Calu3 (cell line): ENCODE results near the gene P3H4. TPM values are rescaled to one million over a fixed set of nuclear protein-coding genes. Genes with fewer than 3 reads are reported as not detected.
A peak's percentile ranks its signal among the peaks of the same experiment; 100 is the strongest.

ENCODE experiments used
- BruUV-seq: library from RNA; stranded (reverse); fragments of 400-500 nt; replicated peaks from 2 replicates; lab custom pipeline; 2021; lab: Mats Ljungman, UMichigan
- CTCF ChIA-PET: fragments of 300-600 bp; sonication (Branson Sonifier 250); formaldehyde crosslinking; loops from one replicate; lab custom pipeline; 2022; ENCODE audit warnings: antibody characterized with exemption; lab: Charles Lee
- DNase-seq: peaks from one replicate; pipeline ENCODE4 v3.0.0; 2022
- H3K27ac Mint-ChIP-seq: one replicate; pipeline ENCODE4 v1.8.0; 2022; ENCODE audit warnings: mixed read lengths; ENCODE audit not compliant: unreplicated experiment
- H3K27me3 Mint-ChIP-seq: one replicate; pipeline ENCODE4 v1.8.0; 2022; ENCODE audit warnings: mixed read lengths; ENCODE audit not compliant: unreplicated experiment
- H3K36me3 Mint-ChIP-seq: one replicate; pipeline ENCODE4 v1.8.0; 2022; ENCODE audit warnings: mild to moderate bottlenecking, moderate library complexity, mixed read lengths; ENCODE audit not compliant: insufficient read depth, unreplicated experiment
- H3K4me1 Mint-ChIP-seq: one replicate; pipeline ENCODE4 v1.8.0; 2022; ENCODE audit warnings: mild to moderate bottlenecking, low read depth, mixed read lengths; ENCODE audit not compliant: unreplicated experiment
- H3K4me3 Mint-ChIP-seq: one replicate; pipeline ENCODE4 v1.8.0; 2022; ENCODE audit warnings: mild to moderate bottlenecking, low read depth, moderate library complexity, mixed read lengths; ENCODE audit not compliant: unreplicated experiment
- H3K9me3 Mint-ChIP-seq: one replicate; pipeline ENCODE4 v1.8.0; 2022; ENCODE audit warnings: low read depth, mixed read lengths; ENCODE audit not compliant: unreplicated experiment
- CTCF ChIP-seq: fragments of 200-600 bp; IDR thresholded peaks from one replicate; pipeline ENCODE4 v1.8.0; 2022; ENCODE audit warnings: antibody characterized with exemption; ENCODE audit not compliant: unreplicated experiment
- intact Hi-C: fragments of 100-400 bp; cut with micrococcal nuclease; formaldehyde crosslinking; loops from one replicate; pipeline ENCODE4 v1.10.0; 2022; ENCODE audit not compliant: unreplicated experiment
- total RNA-seq: library from RNA; stranded (reverse); gene quantifications from 2 replicates; pipeline ENCODE4 v1.2.3, GENCODE V29; 2022

P3H4 gene
- total RNA-seq, 1 experiment from 2014 or later: 19.9 TPM

- no TSS peak for BruUV-seq
- peaks cover 38% of the 10 kb centered on the region for H3K36me3 Mint-ChIP-seq
- no peak overlapping the region for H3K4me3 Mint-ChIP-seq
- H3K4me1 Mint-ChIP-seq: peaks cover 27% of the 10 kb centered on the region
- no peak for DNase-seq
- CTCF ChIA-PET: no interaction called here
- H3K9me3 Mint-ChIP-seq: no peaks in the 10 kb centered on the region
- H3K27me3 Mint-ChIP-seq: peaks cover 18% of the 10 kb centered on the region
- TF ChIP-seq CTCF: no peak
- H3K27ac Mint-ChIP-seq: no peak overlapping the region
- intact Hi-C loops: no loop called here
Observed at GRCh38 chr17:41814195-41814594, 2.4 kb upstream of the P3H4 start.

- H3K27ac Mint-ChIP-seq: no peak overlapping the region
- BruUV-seq: no TSS peak
- CTCF ChIA-PET: no interaction called here
- H3K36me3 Mint-ChIP-seq: peaks cover 38% of the 10 kb centered on the region
- H3K27me3 Mint-ChIP-seq: peaks cover 13% of the 10 kb centered on the region
- peaks cover 27% of the 10 kb centered on the region for H3K4me1 Mint-ChIP-seq
- intact Hi-C loops: no loop called here
- no peak for DNase-seq
- no peak for TF ChIP-seq CTCF
- H3K4me3 Mint-ChIP-seq: peak overlapping the region; percentile 86
- no peaks in the 10 kb centered on the region for H3K9me3 Mint-ChIP-seq
Observed at GRCh38 chr17:41813699-41814124, 2.0 kb upstream of the P3H4 start.

- peaks cover 34% of the 10 kb centered on the region for H3K36me3 Mint-ChIP-seq
- no peak overlapping the region for H3K27ac Mint-ChIP-seq
- no peak for DNase-seq
- H3K9me3 Mint-ChIP-seq: no peaks in the 10 kb centered on the region
- H3K27me3 Mint-ChIP-seq: peaks cover 8% of the 10 kb centered on the region
- peak overlapping the region; percentile 86 for H3K4me3 Mint-ChIP-seq
- intact Hi-C loops: no loop called here
- BruUV-seq: no TSS peak
- peaks cover 27% of the 10 kb centered on the region for H3K4me1 Mint-ChIP-seq
- CTCF ChIA-PET: no interaction called here
- TF ChIP-seq CTCF: no peak
Observed at GRCh38 chr17:41813152-41813680, 1.5 kb upstream of the P3H4 start.

GRCh38 chr17:41812381-41813151, 817 bp upstream of the P3H4 start, which contains the start of gene FKBP10:
Gene FKBP10 (plus strand): TSS chr17:41813004. CDS start chr17:41813035, 31 bp downstream.
- DNase-seq: peak; percentile 69
- intact Hi-C loops: no loop called here
- Mint-ChIP-seq H3K4me1 (peaks cover 27% of the 10 kb centered on the region), H3K27ac (peak within 1 kb of the TSS; percentile 72), H3K27me3 (peaks cover 1% of the 10 kb centered on the region), H3K4me3 (peak within 1 kb of the TSS; percentile 86), H3K9me3 (no peaks in the 10 kb centered on the region), H3K36me3 (peaks cover 35% of the 10 kb centered on the region)
- CTCF ChIA-PET: interaction anchor here (0.7 to 1.9 kb wide), 4 partner anchors 11 to 147 kb away, joined by 3 to 13 read pairs (median 8); partner anchors contain the start of gene ACLY
- BruUV-seq: no TSS peak
- TF ChIP-seq CTCF: no peak
